ENCODE results near the gene PRLR.
"Not testable (repeated sequence)": the region's sequence is repeated elsewhere in the genome, so short reads cannot be mapped to it uniquely, and the experiment has no call there.

The PRLR gene

DNA sequence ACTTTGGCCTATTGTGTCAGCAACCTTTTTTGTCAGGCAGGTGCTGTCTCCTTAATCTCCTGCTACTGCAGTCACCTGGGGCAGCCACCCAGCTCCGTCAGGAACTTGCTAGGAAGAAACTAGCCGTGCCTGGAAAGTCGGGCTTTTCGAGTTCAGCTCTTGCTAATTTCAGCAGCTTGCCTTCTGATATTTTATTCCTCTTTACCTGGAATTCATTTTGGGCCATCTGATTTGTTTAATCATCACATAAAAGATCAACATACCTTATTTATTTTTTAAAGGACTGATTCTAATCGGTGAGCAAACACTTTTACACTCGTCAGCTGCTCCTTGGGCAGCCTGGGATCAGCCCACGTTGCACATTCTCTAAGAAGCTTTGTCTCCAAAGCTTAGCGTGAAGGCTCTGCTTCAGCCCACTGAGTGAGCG lies 42.2 kb downstream of the PRLR start:
- Histone ChIP-seq H3K36me3 (ENCODE audit: control insufficient read depth, insufficient read depth, low read length) (no peaks in the 10 kb centered on the region), H3K27me3 (ENCODE audit: control insufficient read depth, insufficient read depth, low read length) (no peaks in the 10 kb centered on the region), H3K4me1 (ENCODE audit: control insufficient read depth, insufficient read depth, low read length) (no peaks in the 10 kb centered on the region)

GRCh38 chr5:35187621-35188020 lies 42.7 kb downstream of the PRLR start:
- not testable (repeated sequence) for H3K4me1 ChIP-seq (ENCODE audit: control insufficient read depth, insufficient read depth, low read length); H3K9me3 ChIP-seq (ENCODE audit: control insufficient read depth, insufficient read depth, low read length); H3K36me3 ChIP-seq (ENCODE audit: control insufficient read depth, insufficient read depth, low read length); H3K27me3 ChIP-seq (ENCODE audit: control insufficient read depth, insufficient read depth, low read length); H3K4me3 ChIP-seq (ENCODE audit: low read depth, low read length); H3K9ac ChIP-seq (ENCODE audit: low read depth, low read length)

More for the DNA sequence above, 42.2 kb downstream of the PRLR start:
- H3K9me3 ChIP-seq (ENCODE audit: control insufficient read depth, insufficient read depth, low read length) = no peaks in the 10 kb centered on the region
- no peak overlapping the region for H3K4me3 ChIP-seq (ENCODE audit: low read depth, low read length)
- no peak overlapping the region for H3K9ac ChIP-seq (ENCODE audit: low read depth, low read length)

DNA sequence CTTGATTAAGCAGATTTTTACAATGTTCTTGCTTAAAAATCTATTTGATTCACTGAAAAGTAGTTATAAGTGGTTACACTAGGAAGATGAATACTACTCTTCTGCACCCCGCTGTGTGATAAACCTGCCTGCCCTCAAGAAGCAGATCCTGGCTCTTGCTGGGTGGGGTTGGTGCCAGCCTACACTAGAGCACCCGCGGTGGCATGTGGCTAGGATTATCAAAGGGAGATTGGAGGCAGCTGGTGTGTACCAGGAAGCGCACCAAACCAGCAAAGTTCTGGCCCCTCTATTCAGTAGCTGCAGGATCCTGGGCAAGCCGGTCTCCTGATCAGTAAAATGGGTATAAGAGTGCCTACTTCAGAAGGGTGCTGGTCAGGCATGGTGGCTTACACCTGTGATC lies 43.5 kb downstream of the PRLR start:
- no peaks in the 10 kb centered on the region for H3K9me3 ChIP-seq (ENCODE audit: control insufficient read depth, insufficient read depth, low read length)
- no peak overlapping the region for H3K9ac ChIP-seq (ENCODE audit: low read depth, low read length)
- H3K36me3 ChIP-seq (ENCODE audit: control insufficient read depth, insufficient read depth, low read length) = no peaks in the 10 kb centered on the region
- H3K27me3 ChIP-seq (ENCODE audit: control insufficient read depth, insufficient read depth, low read length) = no peaks in the 10 kb centered on the region
- no peaks in the 10 kb centered on the region for H3K4me1 ChIP-seq (ENCODE audit: control insufficient read depth, insufficient read depth, low read length)
- H3K4me3 ChIP-seq (ENCODE audit: low read depth, low read length) = no peak overlapping the region

DNA sequence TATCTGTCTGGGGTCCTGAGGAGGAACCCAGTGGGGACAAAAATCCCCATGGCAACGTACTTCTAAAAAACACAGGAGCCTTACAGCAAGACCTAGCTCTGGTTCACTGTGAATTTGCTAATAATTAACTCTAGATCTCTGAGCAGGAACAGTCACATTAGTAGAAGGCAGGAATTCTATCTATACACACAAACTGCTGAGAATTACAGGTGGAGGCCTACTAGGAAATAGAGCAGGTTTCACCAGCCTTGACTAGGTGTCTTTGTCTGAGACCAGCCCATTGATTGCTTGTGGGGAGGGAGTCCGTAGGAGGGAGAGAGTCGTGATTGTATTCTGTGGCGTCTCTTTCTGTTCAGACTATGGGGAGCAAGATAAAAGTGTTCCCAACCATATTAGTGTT lies 44.8 kb downstream of the PRLR start:
- no peaks in the 10 kb centered on the region for H3K27me3 ChIP-seq (ENCODE audit: control insufficient read depth, insufficient read depth, low read length)
- no peak overlapping the region for H3K4me3 ChIP-seq (ENCODE audit: low read depth, low read length)
- no peak overlapping the region for H3K9ac ChIP-seq (ENCODE audit: low read depth, low read length)
- H3K36me3 ChIP-seq (ENCODE audit: control insufficient read depth, insufficient read depth, low read length) = no peaks in the 10 kb centered on the region
- no peaks in the 10 kb centered on the region for H3K9me3 ChIP-seq (ENCODE audit: control insufficient read depth, insufficient read depth, low read length)
- H3K4me1 ChIP-seq (ENCODE audit: control insufficient read depth, insufficient read depth, low read length) = no peaks in the 10 kb centered on the region

GRCh38 chr5:35183556-35183955 lies 46.7 kb downstream of the PRLR start:
- Histone ChIP-seq H3K4me1 (ENCODE audit: control insufficient read depth, insufficient read depth, low read length) (no peaks in the 10 kb centered on the region), H3K27me3 (ENCODE audit: control insufficient read depth, insufficient read depth, low read length) (no peaks in the 10 kb centered on the region), H3K36me3 (ENCODE audit: control insufficient read depth, insufficient read depth, low read length) (no peaks in the 10 kb centered on the region), H3K9ac (ENCODE audit: low read depth, low read length) (no peak overlapping the region), H3K9me3 (ENCODE audit: control insufficient read depth, insufficient read depth, low read length) (no peaks in the 10 kb centered on the region), H3K4me3 (ENCODE audit: low read depth, low read length) (no peak overlapping the region)

GRCh38 chr5:35182910-35183535 lies 47.3 kb downstream of the PRLR start:
- H3K27me3 ChIP-seq (ENCODE audit: control insufficient read depth, insufficient read depth, low read length) = no peaks in the 10 kb centered on the region
- no peaks in the 10 kb centered on the region for H3K4me1 ChIP-seq (ENCODE audit: control insufficient read depth, insufficient read depth, low read length)
- H3K36me3 ChIP-seq (ENCODE audit: control insufficient read depth, insufficient read depth, low read length) = no peaks in the 10 kb centered on the region
- H3K9ac ChIP-seq (ENCODE audit: low read depth, low read length) = no peak overlapping the region
- no peaks in the 10 kb centered on the region for H3K9me3 ChIP-seq (ENCODE audit: control insufficient read depth, insufficient read depth, low read length)
- H3K4me3 ChIP-seq (ENCODE audit: low read depth, low read length) = no peak overlapping the region

DNA sequence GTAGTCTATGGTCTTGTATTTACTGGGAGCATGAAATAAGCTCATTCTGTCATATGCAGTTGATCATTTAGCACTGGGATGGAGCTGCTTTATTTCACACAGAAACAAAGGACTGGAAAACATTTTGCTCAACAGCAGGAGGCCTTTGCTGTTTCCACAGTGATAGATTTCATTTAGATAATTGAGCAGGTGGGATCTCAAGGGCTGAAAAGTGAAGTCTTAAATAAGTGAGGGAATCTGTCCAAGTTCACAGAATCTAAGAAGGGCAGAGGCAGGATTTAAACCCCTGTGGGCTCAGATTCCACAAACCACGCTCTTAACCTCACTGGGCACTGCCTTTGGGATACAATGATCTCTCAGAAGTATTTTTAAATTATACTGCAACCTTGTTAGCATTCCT lies 47.8 kb downstream of the PRLR start:
- no peaks in the 10 kb centered on the region for H3K4me1 ChIP-seq (ENCODE audit: control insufficient read depth, insufficient read depth, low read length)
- H3K9ac ChIP-seq (ENCODE audit: low read depth, low read length) = no peak overlapping the region
- no peak overlapping the region for H3K4me3 ChIP-seq (ENCODE audit: low read depth, low read length)
- no peaks in the 10 kb centered on the region for H3K9me3 ChIP-seq (ENCODE audit: control insufficient read depth, insufficient read depth, low read length)
- H3K36me3 ChIP-seq (ENCODE audit: control insufficient read depth, insufficient read depth, low read length) = no peaks in the 10 kb centered on the region
- no peaks in the 10 kb centered on the region for H3K27me3 ChIP-seq (ENCODE audit: control insufficient read depth, insufficient read depth, low read length)

GRCh38 chr5:35180046-35180445 lies 50.2 kb downstream of the PRLR start:
- Histone ChIP-seq H3K27me3 (ENCODE audit: control insufficient read depth, insufficient read depth, low read length) (no peaks in the 10 kb centered on the region), H3K9me3 (ENCODE audit: control insufficient read depth, insufficient read depth, low read length) (peaks cover 2% of the 10 kb centered on the region), H3K4me1 (ENCODE audit: control insufficient read depth, insufficient read depth, low read length) (no peaks in the 10 kb centered on the region), H3K4me3 (ENCODE audit: low read depth, low read length) (no peak overlapping the region), H3K36me3 (ENCODE audit: control insufficient read depth, insufficient read depth, low read length) (no peaks in the 10 kb centered on the region), H3K9ac (ENCODE audit: low read depth, low read length) (no peak overlapping the region)

- Histone ChIP-seq H3K36me3 (ENCODE audit: control insufficient read depth, insufficient read depth, low read length) (no peaks in the 10 kb centered on the region), H3K4me1 (ENCODE audit: control insufficient read depth, insufficient read depth, low read length) (no peaks in the 10 kb centered on the region), H3K9me3 (ENCODE audit: control insufficient read depth, insufficient read depth, low read length) (peaks cover 3% of the 10 kb centered on the region), H3K27me3 (ENCODE audit: control insufficient read depth, insufficient read depth, low read length) (no peaks in the 10 kb centered on the region), H3K4me3 (ENCODE audit: low read depth, low read length) (no peak overlapping the region), H3K9ac (ENCODE audit: low read depth, low read length) (no peak overlapping the region)
Observed at GRCh38 chr5:35177783-35178182, 52.5 kb downstream of the PRLR start.

GRCh38 chr5:35172533-35172932 lies 57.8 kb downstream of the PRLR start:
- peaks cover 3% of the 10 kb centered on the region for H3K9me3 ChIP-seq (ENCODE audit: control insufficient read depth, insufficient read depth, low read length)
- H3K36me3 ChIP-seq (ENCODE audit: control insufficient read depth, insufficient read depth, low read length) = no peaks in the 10 kb centered on the region
- no peak overlapping the region for H3K9ac ChIP-seq (ENCODE audit: low read depth, low read length)
- H3K27me3 ChIP-seq (ENCODE audit: control insufficient read depth, insufficient read depth, low read length) = no peaks in the 10 kb centered on the region
- no peak overlapping the region for H3K4me3 ChIP-seq (ENCODE audit: low read depth, low read length)
- no peaks in the 10 kb centered on the region for H3K4me1 ChIP-seq (ENCODE audit: control insufficient read depth, insufficient read depth, low read length)

- Histone ChIP-seq H3K4me1 (ENCODE audit: control insufficient read depth, insufficient read depth, low read length) (no peaks in the 10 kb centered on the region), H3K27me3 (ENCODE audit: control insufficient read depth, insufficient read depth, low read length) (no peaks in the 10 kb centered on the region), H3K4me3 (ENCODE audit: low read depth, low read length) (no peak overlapping the region), H3K9me3 (ENCODE audit: control insufficient read depth, insufficient read depth, low read length) (peaks cover 3% of the 10 kb centered on the region), H3K9ac (ENCODE audit: low read depth, low read length) (no peak overlapping the region), H3K36me3 (ENCODE audit: control insufficient read depth, insufficient read depth, low read length) (no peaks in the 10 kb centered on the region)
Observed at GRCh38 chr5:35171991-35172390, 58.3 kb downstream of the PRLR start.

DNA sequence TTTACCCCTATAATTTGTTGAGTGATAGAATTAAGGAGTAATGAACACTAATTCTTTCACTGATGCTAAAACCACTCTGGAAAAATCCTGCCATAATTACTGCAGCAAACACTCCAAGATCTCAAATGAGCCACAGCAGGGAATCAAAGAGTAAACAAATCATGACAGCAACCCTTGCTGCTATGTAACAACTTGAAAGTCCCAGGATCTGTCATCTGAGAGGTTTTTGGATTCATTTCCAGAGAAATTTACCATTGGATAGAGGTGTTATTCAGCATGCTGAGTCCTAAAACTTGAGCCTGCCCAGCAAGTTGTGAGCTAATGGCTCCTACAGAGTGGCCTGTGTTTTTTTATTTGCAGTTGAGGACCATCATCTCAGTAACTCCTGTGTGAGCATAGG lies 59.2 kb downstream of the PRLR start:
- Histone ChIP-seq H3K36me3 (ENCODE audit: control insufficient read depth, insufficient read depth, low read length) (no peaks in the 10 kb centered on the region), H3K4me1 (ENCODE audit: control insufficient read depth, insufficient read depth, low read length) (no peaks in the 10 kb centered on the region), H3K4me3 (ENCODE audit: low read depth, low read length) (no peak overlapping the region), H3K9me3 (ENCODE audit: control insufficient read depth, insufficient read depth, low read length) (peaks cover 3% of the 10 kb centered on the region), H3K27me3 (ENCODE audit: control insufficient read depth, insufficient read depth, low read length) (no peaks in the 10 kb centered on the region), H3K9ac (ENCODE audit: low read depth, low read length) (no peak overlapping the region)

Measured in iPS-15b (cell line).